HG03039 (cell line): ENCODE results near the gene CYTH3.

Experiments used
- ATAC-seq: cut with Tn5 transposase; IDR thresholded peaks from one replicate; pipeline ENCODE4 v1.9.1; 2021; ENCODE audit warnings: mild to moderate bottlenecking, moderate library complexity; ENCODE audit not compliant: unreplicated experiment

CYTH3 gene

DNA sequence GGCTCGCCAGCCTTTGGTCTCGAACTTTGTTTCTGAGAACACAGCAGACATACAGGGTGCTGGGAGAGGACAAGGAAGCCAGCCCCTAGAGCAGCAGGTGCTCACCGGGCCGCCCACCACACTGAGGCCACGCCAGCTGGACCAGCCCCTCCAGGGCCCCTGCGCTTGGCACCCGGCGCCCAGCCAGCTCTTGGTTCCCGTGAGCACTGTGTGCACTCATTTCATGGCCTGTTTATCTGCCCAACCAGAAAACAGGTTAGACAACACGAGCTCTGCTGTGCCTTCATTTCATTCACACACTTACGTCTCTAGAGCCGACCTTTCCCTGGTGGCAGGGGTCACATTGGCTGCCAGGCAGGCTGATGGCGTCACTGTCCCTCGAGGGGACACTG lies 104.0 kb downstream of the CYTH3 start:
- ATAC-seq, result no peak

DNA sequence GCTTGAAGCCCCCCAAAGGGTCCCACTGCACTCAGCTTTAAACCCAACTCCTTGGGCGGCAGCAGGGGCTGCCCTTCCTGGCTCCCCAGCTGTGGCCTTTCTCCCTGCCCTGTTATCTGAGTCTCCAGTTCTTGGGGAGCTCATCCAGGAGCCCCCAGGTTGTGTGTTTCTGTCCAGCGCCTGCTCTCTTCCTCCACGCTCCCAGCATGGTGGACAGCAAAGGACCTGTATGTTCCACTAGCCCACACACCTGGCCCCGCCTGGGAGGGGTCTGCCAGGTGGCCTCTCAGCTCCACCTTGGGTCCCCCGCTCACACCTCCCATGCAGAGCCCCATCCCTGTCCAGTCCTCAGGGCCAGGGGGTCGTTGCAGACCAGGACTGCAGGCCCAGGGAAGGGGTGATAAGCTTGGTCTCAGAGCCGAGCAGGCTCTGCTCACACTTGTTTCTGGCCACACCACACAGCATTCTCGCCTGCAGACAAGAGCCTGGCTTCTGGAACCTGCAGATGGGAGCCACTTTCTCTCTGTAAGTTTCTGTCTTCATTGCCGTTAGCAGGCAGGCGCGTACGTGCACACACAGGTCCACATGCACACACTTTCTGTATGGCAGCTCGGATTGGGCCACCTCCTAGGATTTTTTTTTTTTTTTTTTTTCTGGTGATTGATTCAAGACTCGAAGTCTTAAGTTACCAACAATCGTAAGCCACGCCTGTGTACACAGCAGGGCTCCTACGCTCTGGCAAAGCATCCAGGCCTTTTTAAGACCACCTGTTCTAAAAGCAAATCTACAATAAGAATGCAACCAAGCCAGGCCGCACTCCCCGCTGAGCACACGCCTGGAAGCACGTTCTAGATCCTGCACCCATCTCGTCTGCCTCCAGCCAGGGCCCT lies 104.6 kb downstream of the CYTH3 start:
- no peak for ATAC-seq

DNA sequence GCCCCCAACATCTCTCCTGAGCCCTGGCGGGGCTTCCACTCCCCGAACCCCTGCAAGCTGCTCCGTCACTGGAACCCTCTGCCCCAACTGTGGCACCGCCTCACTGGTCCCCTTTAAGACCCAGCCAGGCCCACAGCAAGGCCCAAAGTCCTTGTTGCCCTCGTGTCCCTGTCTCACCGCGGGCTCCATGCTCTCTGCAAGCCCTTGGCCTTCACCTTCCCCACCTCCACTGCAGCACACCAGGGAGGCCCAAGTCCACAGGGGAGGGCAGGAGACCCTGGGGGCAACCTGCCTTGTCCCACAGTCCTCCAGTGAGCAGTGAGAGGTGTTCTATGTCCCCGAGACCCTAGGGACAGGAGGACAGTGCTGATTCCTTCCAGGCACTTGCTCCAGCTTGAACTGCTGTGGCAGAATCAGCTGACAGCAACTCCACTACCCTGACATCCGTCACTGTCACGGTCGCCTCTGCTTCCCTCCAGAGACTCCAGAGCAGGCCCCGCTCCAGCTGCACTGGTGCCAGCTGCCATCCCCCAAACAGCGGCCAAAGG lies 105.3 kb downstream of the CYTH3 start:
- ATAC-seq, result no peak

DNA sequence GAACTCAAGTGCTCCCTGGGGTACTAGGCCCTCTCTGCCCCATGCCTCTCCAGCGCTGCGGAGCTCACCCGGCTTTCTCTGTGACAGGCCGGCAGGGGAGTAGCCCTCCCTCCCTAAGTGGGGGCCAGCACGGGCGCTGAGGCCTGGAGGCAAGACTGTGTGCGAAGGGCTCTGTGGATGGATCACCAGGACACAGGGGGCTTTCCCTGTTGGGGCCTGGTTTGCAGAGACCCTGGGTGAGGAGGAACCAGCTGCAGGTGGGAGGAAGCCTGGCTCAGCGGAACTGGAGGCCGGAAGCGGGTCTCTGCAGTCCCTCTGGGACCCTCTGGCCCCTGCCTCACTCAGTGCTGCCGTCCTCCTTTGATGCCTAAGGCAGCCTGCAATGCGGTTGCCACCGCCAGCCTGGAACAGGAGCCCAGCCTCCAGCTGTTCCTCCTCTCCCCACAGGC lies 106.0 kb downstream of the CYTH3 start:
- ATAC-seq, result no peak

DNA sequence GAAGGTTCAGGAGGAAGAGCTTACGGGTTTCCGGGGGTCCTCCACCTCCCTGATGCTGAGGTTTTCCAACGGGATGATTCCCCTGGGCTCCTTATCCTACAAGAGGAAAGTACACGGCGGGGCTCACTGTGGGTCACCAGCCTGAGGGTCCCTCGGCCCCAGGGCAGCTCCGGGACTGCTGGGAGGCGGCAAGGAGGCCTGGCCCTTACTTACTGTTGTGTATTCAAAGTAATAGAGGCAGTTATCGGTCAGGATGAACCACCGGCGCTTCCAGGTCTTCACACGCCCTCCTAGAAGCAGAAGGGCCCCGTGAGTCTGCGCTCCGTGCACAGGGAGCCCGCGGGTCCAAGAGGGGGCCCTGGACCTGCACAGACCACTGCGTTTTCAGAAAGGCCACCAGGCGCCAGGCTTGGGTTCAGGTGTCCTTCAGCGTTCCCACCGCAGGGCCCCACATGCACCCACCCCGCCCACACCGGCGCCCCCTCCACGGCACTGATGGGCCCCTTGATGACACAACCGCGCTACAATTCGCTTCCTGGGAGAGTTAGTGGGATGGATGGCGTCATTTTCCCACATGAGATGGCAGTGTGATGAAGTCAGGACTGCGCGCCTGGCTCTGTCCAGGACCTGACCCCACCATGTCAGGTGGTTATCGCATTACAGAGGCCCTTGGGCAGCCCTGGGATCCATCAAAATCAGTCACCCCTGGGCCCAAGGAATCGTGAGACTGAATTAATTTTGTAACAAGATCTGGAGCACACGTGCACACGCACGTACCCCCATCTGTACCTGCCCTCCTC lies 106.7 kb downstream of the CYTH3 start:
- no peak for ATAC-seq

DNA sequence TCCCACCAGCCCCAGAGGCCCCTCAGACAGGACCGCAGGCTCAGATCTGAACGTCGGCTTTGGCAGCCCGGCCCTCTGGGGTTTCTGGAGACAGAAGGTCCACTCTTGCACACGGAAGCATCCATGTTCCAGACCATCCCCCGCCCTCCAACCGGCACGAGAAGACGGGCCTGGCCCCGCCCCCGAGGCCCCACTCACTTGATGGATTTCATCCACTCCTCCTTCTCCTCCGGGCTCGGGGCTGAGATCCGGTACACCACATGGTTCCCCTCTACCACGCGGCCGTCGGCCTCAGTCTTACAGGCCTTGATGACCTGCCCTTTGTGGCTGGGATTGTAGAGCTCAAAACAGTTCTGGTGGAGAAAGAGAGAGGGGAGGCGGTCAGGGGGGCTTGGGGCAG lies 107.3 kb downstream of the CYTH3 start:
- ATAC-seq, result no peak

DNA sequence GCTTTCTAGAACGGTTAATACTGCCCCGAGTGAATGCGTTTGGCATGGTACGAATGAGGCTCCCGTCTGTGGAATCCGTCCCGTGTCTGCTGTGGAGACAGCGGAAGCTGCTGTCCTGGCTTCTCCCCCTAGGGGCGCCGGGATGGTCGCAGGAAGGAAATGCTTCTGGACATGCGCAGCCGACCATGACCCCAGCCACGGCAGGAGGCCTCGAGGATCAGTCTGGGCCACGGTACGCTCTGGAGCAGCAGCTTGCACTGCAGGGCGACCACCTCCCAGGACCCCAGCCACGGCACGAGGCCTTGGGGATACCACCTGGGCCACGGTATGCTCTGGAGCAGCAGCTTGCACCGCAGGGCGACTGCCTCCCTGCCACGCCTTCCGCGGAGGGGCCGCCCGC lies 107.9 kb downstream of the CYTH3 start:
- no peak for ATAC-seq

DNA sequence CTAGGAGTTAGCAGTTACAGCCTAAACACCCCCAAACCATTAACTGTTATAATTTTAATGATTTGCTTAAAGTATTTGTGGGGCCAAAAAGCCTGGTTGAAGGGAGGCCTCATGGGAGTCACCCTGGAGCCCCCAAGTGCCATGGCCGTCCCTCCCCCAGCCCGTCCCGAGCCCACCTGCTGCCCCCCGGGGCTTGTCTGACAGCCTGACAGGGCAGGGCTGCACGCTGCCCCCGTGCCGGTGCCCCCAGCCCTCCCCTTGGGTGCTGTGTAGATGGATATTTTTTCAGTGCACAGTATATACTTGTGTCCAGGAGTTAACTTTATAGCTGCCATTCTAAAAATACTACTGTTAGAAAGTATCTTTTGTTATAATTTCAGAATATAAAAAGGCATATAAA lies 108.4 kb downstream of the CYTH3 start:
- no peak for ATAC-seq

DNA sequence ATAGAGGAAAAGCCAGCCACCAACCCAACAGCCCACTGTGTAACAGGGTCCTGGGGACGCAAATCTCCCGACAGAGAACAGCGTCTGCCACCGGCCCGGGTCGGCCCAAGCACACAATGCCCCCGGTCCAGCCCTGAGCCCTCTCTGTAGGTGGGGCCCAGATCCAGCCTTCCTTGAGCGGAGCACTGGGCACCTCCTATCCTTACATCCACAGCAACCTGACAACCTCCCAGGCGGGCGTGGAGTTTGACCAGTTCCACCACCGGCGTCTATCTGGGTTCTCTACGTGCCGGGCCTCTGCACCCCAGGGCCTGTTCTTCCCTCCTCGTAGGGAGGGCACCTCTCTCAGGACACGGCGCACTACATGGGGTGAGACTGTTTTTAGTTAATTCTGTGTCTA lies 109.0 kb downstream of the CYTH3 start:
- no peak for ATAC-seq

DNA sequence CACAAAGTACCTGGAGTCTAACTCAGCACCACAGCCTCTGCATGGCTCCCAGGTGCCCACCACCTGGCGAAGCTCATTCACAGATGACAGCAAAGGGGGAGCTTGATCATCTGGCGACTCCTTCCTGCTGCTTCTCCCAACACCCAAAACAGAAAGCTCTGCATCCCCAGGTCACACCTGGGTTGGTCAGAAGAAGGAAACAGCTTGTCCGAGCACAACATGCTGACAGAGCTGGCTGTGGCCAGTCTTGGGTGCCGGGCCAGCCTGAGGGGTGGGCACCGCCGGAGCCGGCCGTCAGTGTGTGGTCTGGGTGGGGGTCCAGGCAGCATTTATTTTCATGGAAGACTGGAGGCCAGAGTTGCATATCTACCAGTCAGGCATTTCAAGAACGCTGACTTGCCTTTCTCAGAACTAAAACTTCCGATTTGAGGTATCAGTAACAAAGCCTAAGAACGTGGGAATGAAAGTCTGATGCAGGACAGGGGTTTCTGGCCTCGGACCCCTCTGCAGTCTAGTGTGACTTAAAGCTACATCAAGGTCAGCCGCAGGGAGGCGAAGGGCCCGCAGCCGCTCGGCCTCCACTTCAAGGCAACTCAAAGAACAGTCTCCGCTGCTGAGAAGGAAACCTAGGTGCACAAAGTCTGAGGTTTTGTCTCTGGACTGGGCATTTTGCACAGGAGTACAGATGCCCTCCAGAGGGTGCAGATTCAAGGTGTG lies 109.6 kb downstream of the CYTH3 start:
- ATAC-seq, result no peak

DNA sequence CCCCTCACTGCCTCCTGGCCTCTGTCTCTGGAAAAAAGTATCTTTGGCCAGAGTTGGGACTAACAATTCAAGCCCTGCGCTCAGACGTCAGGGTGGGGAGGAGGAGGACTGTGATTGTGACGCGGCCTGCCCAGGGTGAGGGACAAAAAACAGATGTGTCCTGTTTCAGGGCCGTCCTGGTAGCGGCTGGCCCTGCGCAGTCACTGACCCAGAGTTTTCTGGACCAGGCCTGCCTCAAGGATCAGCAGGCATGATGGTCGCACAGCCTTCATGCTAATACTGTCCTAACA lies 110.1 kb downstream of the CYTH3 start:
- no peak for ATAC-seq

DNA sequence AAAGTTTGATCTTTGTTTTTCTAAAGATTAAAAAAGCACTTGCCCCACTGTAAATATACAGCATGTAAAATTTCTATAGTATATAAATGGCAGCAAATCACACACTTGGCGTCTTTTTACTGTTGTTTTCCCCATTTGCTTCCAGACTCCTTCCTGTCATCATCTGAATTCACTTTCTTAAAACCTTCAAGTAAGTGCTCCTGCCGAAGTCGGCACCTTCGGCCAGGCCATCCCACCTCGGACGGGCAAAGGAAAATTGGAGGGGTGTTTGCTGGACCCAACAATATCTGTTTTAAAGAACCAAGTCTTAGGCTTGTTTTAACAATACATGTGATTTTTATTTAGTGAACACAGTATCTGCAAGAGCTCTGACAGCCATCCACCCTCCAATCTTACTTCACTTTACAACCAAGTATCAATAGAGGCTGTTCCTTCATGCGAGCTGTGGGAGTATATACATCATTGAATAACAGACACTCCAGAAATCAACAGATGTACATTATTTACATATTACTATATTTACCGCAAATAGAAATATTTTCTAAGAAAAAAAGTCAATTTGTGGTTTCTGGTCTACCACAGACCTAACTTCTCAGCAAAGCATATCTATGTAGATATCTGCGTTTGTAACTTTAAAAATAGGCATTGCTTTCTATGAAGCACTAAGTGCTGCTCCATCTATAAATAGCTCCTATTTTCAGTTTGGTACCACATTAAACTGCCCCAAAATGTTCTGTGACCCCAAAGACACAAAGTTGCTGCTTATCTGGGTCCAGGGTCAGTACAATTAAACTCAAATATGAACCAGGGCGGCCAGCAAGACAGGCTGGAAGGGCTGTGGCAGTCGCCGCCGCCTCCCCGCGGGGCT lies 110.7 kb downstream of the CYTH3 start:
- no peak for ATAC-seq

DNA sequence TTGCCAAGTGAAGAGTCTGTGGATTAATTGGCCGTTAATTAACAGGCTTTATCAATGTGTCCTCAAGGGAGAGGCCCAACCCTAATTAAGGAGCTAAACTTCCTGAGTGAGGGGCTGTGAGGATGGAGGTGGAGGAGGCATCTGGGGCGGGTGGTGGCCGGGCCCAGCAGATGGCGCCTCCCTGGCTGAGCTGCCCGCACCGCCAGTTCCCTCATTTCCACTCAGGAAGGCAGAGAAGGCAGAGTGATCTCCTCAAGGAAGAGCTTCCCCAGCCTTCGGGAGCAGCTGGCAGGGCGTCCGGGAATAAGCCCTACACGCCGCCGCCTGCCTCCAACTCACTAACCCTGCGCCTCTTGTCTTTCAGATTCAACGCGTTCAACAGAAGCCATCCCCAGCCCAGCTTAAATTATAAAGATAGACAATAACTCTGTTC lies 112.2 kb downstream of the CYTH3 start:
- ATAC-seq, result no peak

DNA sequence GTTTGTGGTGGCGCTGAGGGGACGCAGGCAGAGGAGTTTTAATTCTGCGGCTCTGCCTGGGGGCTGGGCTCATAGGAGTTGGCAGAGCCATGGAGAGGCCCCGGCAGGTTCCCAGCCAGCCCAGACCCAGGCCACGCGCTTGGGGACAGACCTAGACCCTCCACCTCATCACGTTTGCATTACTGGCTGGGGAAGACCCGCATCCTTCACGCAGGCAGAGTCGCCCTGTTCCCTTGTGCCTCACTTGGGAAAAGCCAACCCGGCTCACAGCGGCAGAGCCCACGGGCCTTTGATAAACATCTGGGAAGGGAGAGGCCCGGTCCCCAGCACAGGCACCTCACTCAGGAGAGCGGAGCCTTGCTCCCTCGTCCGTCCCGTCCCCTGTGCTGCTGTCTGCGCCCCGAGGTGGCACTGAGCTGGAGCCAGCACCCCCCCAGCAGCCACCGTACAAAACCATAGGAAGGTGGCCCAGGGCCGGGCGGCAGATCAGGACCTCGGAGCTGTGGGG lies 112.8 kb downstream of the CYTH3 start:
- no peak for ATAC-seq

DNA sequence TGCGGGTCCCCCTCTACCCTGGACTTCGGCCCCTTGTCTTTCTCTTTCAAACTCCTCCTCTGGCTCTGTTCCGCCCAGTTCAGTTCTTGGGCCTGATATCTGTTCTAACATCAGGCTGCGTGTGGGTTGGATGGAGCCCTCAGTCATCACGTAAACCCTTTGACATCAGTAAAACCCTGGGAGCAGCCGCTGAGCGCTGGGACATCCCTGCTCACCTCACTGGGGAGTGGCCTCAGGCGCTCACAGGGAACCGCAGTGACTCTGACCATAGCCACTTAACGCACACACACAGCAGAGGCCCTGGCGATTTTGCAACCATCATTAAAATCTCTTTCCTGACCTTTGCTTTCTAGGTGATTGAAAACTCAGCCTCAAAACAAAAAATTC lies 113.3 kb downstream of the CYTH3 start:
- no peak for ATAC-seq

DNA sequence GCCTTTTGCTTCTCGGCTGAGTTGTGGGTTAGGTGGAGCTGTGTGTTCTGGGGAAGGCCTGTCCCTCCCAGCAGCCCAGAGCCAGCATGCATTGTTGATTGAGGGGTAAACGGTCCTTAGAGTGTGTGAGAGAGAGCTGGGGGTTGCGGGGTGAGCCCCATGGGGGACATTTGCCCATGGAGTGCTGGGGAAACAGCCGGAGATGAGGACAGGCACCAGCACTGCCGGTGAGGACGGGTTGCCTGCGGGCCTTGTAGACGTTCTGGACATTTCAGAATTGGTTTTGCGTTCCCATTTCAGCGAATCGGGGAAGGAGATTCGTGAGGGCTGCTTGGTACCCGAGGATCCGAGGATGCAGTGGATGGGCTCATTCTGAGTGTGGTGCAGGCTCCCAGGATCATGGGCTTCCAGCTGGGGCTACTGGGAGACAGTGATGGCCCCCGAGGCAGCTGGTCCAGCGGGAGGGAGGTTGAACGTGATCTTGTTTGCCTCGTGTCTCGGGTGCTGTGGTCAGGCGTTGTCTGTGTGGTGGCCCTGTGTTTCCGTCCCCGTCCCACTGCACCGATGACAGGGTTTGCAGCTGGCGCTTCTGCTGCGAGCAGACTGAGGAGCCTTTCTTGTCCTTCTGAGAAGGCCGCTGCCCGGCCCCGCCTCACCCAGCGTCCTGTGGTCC lies 113.9 kb downstream of the CYTH3 start:
- ATAC-seq, result no peak

DNA sequence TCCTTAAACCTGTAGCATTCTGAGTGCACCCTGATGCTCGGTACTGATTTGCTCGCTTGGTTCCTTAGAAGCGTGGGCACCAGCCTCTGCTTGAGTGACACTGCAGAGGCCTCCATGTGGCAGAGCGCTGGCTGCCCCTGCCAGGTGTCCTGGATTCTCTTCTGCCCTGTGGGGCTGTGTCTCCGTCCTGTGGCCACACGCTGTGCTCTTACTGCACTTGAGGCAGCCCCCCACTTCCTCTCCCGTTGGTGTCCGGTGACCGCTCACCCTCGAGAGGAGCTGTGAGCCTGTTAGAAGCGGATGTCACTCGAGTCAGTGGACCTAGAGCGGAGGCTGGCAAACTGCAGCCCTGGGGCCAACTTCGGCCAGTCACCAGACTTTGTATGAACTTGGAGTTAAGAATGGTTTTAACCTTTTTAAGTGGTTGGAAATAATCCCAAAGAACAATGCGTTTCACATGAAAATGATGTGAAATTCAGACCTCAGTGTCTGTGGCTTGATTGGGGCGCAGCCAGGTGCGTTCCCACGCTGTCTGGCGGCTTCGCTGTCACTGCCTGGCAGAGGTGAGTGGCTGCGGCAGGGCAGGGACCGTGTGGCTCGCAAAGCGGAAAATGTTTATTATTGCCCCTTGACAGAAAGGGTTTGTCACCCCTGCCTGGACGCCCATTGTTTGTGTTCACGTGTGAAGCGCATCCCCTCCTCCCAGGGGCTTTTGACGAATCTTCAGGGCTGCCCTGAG lies 114.6 kb downstream of the CYTH3 start:
- no peak for ATAC-seq

DNA sequence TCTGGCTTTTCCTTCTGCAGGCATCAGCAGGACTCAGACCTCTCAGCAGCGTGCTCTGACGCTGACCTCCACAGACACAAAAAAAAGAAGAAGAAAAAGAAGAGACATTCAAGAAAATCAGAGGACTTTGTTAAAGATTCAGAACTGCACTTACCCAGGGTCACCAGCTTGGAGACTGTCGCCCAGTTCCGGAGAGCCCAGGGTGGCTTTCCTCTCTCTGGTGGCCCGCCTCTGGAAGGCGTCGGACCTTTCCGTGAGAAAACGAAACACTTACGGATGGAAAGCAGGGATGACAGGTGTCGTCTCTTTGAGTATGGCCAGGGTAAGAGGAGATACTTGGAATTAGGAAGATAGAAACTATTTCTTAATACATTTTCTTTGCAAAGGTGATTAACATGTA lies 115.7 kb downstream of the CYTH3 start:
- no peak for ATAC-seq

DNA sequence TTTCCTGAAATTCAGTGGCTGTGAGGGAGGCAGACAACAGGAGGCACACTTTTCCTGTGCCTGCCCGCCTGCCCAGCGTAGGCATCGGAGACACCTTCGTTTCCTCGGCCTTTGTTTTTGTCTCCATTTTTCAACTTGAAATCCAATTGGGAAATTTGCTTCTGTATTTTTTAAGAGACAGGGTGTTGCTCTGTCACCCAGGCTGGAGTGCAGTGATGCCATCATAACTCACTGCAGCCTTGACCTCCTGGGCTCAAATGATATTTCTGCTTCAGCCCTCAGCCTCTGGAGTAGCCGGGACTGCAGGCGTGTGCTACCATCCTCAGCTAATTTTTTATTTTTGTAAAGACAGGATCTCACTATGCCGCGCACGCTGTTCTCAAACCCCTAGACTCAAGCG lies 116.8 kb downstream of the CYTH3 start:
- ATAC-seq, result no peak
